Cardiac muscle cell (in vitro differentiated cells and primary cell): ENCODE data around the gene RYR2. TPM values are rescaled to one million over a fixed set of nuclear protein-coding genes. Genes with fewer than 3 reads are reported as not detected.

Source experiments
- DNase-seq, 2 donors: peaks; one replicate each; pipeline versions ENCODE4 v3.0.0 to v3.0.0-alpha.2; 2010 to 2017; ENCODE audit warnings: low read depth in 1 of 2, low spot score in 1 of 2
- H3K27ac ChIP-seq: fragments of 200-600 bp; sonication (generic); 2 replicates; pipeline ENCODE4 v1.5.1; 2016
- H3K27me3 ChIP-seq: fragments of 200-600 bp; sonication (generic); 2 replicates; pipeline ENCODE4 v1.6.0; 2016; ENCODE audit warnings: control low read depth
- H3K36me3 ChIP-seq: fragments of 200-600 bp; sonication (generic); 2 replicates; pipeline ENCODE4 v1.5.1; 2016; ENCODE audit warnings: control low read depth
- H3K4me1 ChIP-seq: fragments of 200-600 bp; sonication (generic); 2 replicates; pipeline ENCODE4 v1.8.1; 2017; ENCODE audit warnings: low read depth, mild to moderate bottlenecking, mixed run types
- H3K4me3 ChIP-seq: fragments of 200-600 bp; sonication (generic); 2 replicates; pipeline ENCODE4 v1.5.1; 2016; ENCODE audit warnings: mild to moderate bottlenecking
- H3K9me3 ChIP-seq: fragments of 200-600 bp; sonication (generic); 2 replicates; pipeline ENCODE4 v1.5.1; 2017; ENCODE audit warnings: low read depth, mild to moderate bottlenecking, control low read depth
- CTCF ChIP-seq: IDR thresholded peaks from 2 replicates; pipeline ENCODE4 v1.5.1; 2012; ENCODE audit warnings: low read depth, mild to moderate bottlenecking, low read length
- polyA plus RNA-seq: library from polyadenylated mRNA; unstranded; fragments of >200 nt; fragmentation: Nextera tagmentation; extraction: Ambion mirVana; gene quantifications from 2 replicates; pipeline ENCODE4 v1.2.1, GENCODE V29; 2016
- total RNA-seq: library from RNA; depleted of rRNA; stranded (reverse); fragments of >200 nt; gene quantifications from 2 replicates; pipeline ENCODE4 v1.2.3, GENCODE V29; 2016

The RYR2 gene
- total and polyA plus RNA-seq, 2 experiments from 2014 or later, result 29.8 to 155 TPM

- no peak for DNase-seq
- no peak overlapping the region for H3K27ac ChIP-seq
- peaks cover 78% of the 10 kb centered on the region for H3K36me3 ChIP-seq
- H3K9me3 ChIP-seq, result no peaks in the 10 kb centered on the region
- H3K4me1 ChIP-seq, result no peaks in the 10 kb centered on the region
- no peak for TF ChIP-seq CTCF
- no peaks in the 10 kb centered on the region for H3K27me3 ChIP-seq
- H3K4me3 ChIP-seq, result no peak overlapping the region
Measured at GRCh38 chr1:237792726-237793125, 750.7 kb downstream of the RYR2 start.

GRCh38 chr1:237794071-237794470, 752.1 kb downstream of the RYR2 start:
- Histone ChIP-seq H3K9me3 (no peaks in the 10 kb centered on the region), H3K36me3 (peaks cover 80% of the 10 kb centered on the region), H3K4me3 (no peak overlapping the region), H3K27me3 (no peaks in the 10 kb centered on the region), H3K4me1 (no peaks in the 10 kb centered on the region), H3K27ac (no peak overlapping the region)
- peak in 1 of 2 donors; percentile 45 for DNase-seq
- no peak for TF ChIP-seq CTCF

- no peak for DNase-seq
- no peak for TF ChIP-seq CTCF
- Histone ChIP-seq H3K27me3 (no peaks in the 10 kb centered on the region), H3K4me3 (no peak overlapping the region), H3K4me1 (no peaks in the 10 kb centered on the region), H3K36me3 (peaks cover 67% of the 10 kb centered on the region), H3K27ac (no peak overlapping the region), H3K9me3 (no peaks in the 10 kb centered on the region)
Measured at GRCh38 chr1:237795558-237795957, 753.6 kb downstream of the RYR2 start.

- TF ChIP-seq CTCF, result peak; percentile 46
- Histone ChIP-seq H3K36me3 (peaks cover 57% of the 10 kb centered on the region), H3K9me3 (no peaks in the 10 kb centered on the region), H3K27me3 (no peaks in the 10 kb centered on the region), H3K4me1 (no peaks in the 10 kb centered on the region), H3K4me3 (no peak overlapping the region), H3K27ac (no peak overlapping the region)
- DNase-seq, result peak; percentile 61 to 74
Measured at GRCh38 chr1:237799762-237800474, 757.9 kb downstream of the RYR2 start.

- DNase-seq, result no peak
- Histone ChIP-seq H3K9me3 (no peaks in the 10 kb centered on the region), H3K27ac (peak overlapping the region; percentile 42), H3K4me3 (no peak overlapping the region), H3K27me3 (no peaks in the 10 kb centered on the region), H3K36me3 (peaks cover 55% of the 10 kb centered on the region), H3K4me1 (no peaks in the 10 kb centered on the region)
- TF ChIP-seq CTCF, result no peak
Measured at GRCh38 chr1:237804516-237804915, 762.5 kb downstream of the RYR2 start.
